NCI-H2107 treated with DMSO at 0.1 percent for 48 hours (cell line): ENCODE data around the gene ZNF385B.
"Not testable (repeated sequence)": the region's sequence is repeated elsewhere in the genome, so short reads cannot be mapped to it uniquely, and the experiment has no call there.

Experiments used
- DNase-seq: peaks from one replicate; lab custom pipeline; 2025; ENCODE audit not compliant: unreplicated experiment; lab: John Stamatoyannopoulos, UW

ZNF385B gene

GRCh38 chr2:179521944-179522343, 339.5 kb downstream of the ZNF385B start:
- no peak for DNase-seq

DNA sequence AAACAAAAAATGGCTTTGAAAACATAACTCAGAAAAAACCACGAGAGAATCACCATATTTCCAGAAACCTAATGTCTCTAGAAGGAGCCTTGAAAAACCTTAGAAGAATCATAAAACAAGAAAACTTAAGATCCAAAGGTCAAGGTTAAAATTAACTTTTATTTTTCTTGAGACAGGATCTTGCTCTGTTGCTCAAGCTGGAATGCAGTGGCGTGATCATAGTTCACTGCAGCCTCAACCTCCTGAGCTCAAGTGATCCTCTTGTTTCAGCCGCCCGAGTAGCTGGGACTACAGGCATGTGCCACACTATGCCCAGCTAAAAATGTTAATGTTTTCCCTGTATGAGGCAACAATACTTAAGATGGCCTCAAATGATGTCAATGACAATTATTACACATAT, 342.6 kb downstream of the ZNF385B start:
- DNase-seq = no peak

GRCh38 chr2:179513181-179513580, 348.2 kb downstream of the ZNF385B start:
- no peak for DNase-seq

- DNase-seq = no peak
Measured at GRCh38 chr2:179512281-179513035, 349.0 kb downstream of the ZNF385B start.

GRCh38 chr2:179511105-179511789, 350.2 kb downstream of the ZNF385B start:
- no peak for DNase-seq

- DNase-seq = no peak
Measured at GRCh38 chr2:179495315-179495714, 366.1 kb downstream of the ZNF385B start.

DNA sequence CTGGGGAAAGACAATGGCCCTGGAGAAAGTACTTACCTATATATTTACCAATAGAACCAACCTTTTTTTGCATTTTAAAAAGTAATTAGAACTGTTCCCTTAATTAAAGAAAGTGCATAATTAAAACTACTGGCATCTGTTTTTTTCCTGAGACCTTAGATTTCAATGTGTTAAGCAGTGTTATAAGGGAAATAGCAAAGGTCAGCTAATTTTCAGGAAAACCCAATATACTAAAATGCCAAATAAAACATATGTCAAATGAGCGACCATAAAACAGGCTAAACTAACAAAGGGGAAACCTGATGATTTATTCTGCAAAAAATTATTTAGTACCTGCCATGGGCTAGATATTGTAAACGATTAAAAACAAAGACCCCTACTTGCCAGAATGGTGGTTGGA, 372.8 kb downstream of the ZNF385B start:
- no peak for DNase-seq

DNA sequence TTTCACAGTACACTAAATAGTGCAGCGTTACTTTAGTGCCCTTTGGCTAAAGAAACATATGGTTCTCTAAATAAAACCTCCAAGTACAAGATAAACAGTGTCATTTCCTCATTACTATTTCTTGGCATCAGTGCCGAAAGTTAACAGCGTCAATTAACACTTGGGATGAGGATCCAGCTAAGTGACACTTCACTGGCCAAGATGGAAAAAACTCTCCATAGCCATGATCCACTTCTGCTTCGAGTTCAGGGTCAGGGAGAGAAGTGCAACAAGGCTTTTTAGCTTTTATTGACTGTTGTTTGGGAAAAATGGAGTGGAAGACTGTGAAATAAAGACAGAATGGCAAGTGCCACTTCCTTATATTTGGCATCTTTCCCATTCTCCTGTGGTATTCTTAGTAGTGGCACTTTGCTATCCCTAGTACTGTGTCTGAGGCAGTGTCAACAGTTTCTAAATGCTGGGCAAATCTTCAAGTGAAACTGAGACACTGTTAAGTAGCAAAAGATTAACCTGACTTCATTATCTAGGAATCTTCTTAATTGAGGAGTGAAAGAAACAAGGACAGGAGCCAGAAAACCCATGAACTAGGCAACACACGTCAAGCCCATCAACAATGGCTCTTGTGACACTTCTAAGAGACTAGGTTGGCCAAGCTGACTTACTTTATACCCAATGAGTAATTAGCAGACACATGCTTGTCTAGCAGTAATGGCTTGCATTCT, 374.2 kb downstream of the ZNF385B start:
- peak; percentile 88 for DNase-seq

DNA sequence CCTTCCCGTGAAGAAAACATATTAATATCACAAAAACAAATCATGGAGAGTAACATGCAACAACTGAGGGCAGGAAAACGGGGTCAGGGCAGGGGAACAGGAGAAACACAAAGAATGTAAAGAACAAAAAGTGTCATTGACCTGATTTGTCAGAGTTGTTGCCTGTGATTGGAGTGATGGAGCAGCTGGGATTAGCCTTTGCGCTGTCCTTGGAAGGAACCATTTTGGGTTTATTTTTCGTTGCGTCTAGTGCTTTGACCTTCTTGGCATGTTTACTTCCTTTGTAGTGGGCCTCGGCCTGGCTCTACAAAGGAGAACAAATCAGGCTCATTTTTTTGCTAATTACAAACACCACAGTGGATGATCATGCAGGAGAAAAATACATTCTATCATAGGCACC, 378.3 kb downstream of the ZNF385B start:
- no peak for DNase-seq

GRCh38 chr2:179479947-179480346, 381.5 kb downstream of the ZNF385B start:
- no peak for DNase-seq

DNA sequence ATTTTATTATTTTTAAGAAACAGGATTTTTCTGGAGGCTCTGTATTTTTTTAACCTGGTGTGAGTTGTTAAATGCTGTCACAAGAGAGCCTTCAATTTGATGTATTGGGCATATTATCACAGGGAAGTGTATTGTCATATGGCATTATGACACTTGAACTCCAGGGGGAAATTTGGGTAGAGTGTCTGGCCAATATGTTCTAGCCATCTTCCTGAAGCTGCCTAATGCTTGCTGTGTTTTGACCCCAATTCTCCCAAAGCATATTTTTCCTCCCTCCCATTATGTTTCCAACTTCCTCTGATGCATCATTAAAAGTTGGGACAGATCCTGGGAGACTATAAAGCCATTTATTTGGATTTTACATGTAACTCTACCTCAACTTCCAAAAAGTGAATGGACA, 382.6 kb downstream of the ZNF385B start:
- DNase-seq = no peak

GRCh38 chr2:179470992-179471391, 390.4 kb downstream of the ZNF385B start:
- DNase-seq = no peak

DNA sequence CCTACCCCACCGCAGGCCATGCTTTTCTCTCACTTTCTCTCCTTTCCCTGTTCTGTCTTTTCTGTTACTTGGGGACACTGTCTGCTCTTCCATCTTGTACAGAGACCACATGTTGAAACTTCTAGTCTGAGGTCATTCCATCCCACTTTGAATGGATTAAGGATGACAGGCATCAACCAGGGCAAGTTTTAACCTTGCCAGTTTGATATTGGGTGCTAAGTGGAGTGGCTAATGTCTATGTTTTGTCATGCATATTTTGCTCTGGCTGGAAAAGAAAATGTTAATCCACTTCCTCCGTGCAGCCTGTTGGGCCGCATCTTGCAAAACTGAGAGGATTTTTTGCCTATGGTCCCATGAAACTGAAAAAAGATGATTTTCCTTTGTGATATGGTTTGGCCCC, 391.3 kb downstream of the ZNF385B start:
- DNase-seq = no peak

DNA sequence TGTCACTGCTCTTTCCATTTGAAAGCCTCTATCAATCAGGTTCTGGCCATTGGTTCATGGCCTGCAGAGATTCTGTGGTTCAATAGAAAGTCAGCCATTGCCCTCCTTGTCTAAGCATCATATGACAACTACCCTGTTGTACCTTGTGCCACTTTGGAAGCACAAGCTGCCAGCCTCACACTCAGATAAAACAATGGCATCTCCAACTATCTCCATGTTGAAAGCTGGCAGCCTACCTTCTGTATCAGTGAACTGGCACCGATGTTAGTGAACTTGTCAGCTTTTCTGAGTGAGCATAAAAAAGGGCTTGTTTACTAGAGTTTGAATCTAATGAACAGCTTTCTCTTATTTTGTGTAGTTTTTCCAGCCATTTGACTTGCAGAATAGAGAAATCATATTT, 393.5 kb downstream of the ZNF385B start:
- no peak for DNase-seq

GRCh38 chr2:179467111-179467510, 394.3 kb downstream of the ZNF385B start:
- no peak for DNase-seq

DNA sequence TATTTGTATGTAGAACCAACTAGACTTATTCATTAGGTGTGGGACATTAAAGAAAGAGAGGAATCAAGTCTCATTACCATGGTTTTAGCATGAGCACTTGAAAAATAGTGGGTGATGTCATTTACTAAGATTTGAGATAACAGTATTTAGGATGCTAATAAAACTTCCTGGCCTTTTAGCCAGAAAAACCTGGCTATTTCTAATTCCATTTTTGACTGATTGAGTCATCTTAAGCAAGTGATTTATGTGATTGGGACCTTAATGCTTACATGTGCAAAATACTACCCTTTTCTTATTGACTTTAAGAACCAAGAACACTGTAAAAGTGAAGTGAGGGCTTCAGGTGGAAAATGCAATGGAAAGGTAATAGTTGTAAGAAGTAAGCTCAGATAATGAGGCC, 400.0 kb downstream of the ZNF385B start:
- no peak for DNase-seq

DNA sequence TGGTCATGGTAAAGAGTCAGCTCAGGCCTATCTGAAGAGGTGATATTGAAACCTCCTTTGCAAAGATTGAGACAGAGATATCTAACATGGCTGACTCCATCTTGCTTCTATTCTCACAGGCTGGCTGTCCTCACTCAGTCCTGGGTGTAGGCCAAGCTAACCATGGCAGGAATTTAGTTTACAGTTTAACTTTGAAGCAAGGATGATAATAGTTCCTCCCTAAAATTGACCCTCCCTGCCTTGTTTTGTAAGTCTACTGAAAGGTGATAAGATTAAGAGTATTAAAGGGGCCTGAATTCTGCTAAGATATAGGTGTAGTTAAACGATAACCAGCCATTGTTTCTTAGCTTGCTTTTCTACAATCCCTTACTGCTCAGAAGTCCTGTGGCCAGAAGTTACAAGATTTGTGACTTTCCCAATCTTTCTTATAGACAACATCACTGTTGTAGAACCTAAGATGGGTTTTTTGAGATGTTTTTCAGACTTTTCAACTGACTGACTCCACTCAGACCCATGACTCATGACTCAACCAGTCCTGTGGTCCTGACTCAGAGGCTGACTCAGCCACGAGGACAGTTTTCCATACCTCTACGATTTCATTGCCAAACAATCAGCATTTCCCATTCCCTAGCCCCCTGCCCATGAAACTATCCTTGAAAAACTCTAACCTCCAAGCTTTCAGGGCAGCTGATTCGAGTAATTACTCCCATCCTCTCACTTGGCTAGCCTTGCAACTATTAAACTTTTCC, 401.1 kb downstream of the ZNF385B start:
- no peak for DNase-seq

DNA sequence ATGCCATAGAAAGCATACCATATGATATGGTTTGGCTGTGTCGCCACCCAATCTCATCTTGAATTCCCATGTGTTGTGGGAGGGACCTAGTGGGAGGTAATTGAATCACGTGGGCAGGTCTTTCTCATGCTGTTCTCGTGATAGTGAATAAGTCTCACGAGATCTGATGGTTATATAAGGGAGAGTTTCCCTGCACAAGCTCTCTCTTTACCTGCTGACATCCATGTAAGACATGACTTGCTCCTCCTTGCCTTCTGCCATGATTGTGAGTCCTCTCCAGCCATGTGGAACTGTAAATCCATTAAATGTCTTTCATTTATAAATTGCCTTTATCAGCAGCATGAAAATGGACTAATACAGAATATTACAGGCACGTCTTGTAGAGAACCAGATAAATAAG, 403.3 kb downstream of the ZNF385B start:
- not testable (repeated sequence) for DNase-seq

- DNase-seq = no peak
Measured at GRCh38 chr2:179455824-179456223, 405.6 kb downstream of the ZNF385B start.

DNA sequence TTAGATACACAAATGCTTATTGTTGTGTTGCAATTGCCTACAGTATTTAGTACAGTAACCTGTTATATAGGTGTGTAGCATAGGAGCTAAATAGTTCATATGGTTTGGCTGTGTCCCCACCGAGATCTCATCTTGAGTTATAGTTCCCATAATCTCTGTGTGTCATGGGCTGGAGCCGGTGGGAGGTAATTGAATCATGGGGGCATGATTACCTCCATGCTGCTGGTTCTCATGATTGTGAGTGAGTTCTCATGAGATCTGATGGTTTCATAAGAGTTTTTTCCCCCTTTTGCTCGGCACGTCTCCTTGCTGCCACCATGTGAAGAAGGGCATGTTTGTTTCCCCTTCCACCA, 406.3 kb downstream of the ZNF385B start:
- DNase-seq = no peak

DNA sequence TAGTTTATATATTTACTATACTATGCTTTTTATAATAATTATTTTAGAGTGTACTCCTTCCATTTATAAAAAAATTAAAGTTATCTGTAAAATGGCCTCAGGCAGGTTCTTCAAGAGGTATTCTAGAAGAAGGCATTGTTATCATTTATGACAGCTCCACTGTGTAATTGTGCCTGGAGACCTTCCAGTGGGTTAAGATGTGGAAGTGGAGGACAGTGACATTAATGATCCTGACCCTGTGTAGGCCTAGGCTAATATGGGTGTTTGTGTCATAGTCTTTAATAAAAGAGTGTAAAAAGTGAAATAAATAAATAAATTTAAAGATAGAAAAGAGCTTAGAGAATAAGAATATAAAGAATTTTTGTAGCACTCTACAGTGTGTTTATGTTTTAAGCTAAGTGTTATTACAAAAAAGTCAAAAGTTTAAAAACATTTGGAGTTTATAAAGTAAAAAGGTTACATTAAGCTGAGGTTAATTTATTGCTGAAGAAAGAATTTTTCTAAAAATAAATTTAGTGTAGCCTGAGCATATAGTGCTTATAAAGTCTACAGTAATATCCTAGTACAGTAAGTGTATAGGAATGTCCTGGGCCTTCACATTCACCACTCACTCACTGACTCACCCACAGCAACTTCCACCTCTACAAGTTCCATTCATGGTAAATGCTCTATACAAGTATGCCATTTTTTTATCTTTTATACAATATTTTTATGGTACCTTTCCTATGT, 406.8 kb downstream of the ZNF385B start:
- DNase-seq = no peak
